Stimulated activated CD8-positive, alpha-beta memory T cell treated with anti-CD3 and anti-CD28 coated beads, Interleukin-4, amount 100 ng/mL, for 1 hour (primary cell): ENCODE measurements around the gene DCST1.

Experiments used
- DNase-seq, 2 donors: peaks; one replicate each; pipeline ENCODE4 v3.0.0-alpha.2; 2020; ENCODE audit warnings: low read depth in 2 of 2, low spot score in 1 of 2

DCST1 gene

GRCh38 chr1:155071701-155072100, 38.1 kb downstream of the DCST1 start:
- DNase-seq = no peak

DNA sequence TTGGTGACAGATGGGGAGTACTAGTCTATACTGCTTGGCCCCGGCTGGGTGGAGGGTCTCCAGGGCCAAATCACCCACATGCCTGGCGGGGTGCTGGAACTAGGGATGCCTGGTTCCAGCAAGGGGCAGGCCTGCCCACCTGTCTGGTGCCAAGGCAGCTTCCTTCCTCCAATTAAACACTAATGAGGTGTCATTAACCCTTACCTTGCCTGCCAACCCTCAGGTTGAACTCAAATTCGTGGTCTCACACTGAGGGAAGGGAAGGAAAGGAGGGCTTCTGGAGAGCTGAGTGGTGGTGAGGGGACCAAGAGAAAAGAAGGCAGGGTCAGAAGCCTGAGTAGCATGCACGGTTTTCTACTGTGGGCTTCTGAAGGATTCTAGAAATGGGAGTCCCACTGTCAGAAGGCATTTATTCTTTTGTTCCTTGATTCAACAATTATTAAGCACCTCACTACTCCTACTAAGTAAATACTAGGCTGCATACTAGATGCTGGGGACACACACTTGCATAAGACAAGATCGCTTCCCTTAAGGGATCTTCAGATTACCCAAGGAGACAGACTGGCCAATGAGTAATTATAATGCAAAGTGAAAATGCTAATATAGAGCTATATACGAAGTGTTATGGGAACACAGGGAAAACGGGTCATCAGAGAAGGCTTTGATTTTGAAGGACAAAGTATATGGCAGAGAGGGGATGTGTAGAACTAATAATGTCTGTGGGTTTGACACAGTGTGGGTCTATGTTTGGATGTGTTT, 39.1 kb downstream of the DCST1 start:
- DNase-seq = no peak

- DNase-seq = no peak
Observed at GRCh38 chr1:155073377-155074242, 40.0 kb downstream of the DCST1 start.

DNA sequence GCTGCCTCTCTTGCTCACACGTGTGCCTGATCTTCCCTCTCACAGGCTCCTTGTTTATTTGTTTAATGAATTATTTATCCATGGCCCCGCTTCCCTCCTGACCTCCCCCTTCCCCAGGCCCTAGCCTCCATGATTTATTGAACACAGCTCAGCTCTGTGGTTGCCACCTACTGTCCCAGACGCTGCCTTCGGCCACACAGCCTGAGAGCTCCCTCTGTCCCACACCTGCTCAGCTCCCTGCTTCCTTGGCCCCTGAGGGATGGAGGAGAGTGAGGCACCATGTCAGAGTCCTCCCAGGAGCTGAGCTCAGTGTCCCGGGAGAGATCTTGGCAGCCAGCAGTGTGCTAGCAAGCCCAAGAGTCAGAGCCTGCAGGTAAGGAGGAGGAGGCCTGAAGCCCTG, 41.9 kb downstream of the DCST1 start:
- DNase-seq = no peak

DNA sequence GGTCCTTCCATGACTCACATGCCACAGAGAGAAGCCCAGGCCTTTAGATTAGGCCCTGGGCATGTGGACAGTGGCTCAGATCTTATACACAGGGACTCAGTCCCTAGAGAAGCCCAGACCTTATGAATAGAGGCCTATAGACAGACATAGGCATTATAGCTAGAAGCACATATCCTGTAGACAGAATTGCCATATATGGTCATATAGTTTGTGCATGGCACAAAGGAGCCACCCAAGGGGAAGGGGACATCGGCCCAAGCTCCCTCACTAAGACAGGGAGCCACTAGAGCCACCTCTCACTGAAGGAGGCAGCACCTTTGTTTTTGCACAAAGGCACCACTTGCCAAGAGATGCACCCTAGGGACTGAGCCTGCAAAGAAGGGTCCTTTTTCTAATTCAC, 42.7 kb downstream of the DCST1 start:
- DNase-seq = no peak

DNA sequence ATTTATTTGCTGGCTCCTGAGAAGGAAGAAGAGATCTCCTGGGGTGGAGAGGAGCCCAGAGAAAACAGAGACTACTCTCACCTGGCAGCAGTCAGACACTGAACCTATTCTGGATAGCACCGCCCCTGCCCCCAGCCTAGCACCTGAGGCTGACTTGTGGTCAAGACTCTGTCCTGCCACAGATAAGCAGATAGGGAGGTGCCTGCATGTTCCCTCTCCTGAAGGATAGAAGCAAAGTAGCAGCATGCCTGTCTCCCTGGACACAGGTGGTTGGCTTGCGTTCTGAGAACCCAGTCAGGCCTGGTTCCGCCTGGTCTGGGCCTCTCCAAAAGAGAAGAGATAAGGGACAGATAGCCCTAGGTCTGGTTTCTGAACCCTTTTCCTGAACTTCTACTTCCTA, 43.7 kb downstream of the DCST1 start:
- DNase-seq = no peak

DNA sequence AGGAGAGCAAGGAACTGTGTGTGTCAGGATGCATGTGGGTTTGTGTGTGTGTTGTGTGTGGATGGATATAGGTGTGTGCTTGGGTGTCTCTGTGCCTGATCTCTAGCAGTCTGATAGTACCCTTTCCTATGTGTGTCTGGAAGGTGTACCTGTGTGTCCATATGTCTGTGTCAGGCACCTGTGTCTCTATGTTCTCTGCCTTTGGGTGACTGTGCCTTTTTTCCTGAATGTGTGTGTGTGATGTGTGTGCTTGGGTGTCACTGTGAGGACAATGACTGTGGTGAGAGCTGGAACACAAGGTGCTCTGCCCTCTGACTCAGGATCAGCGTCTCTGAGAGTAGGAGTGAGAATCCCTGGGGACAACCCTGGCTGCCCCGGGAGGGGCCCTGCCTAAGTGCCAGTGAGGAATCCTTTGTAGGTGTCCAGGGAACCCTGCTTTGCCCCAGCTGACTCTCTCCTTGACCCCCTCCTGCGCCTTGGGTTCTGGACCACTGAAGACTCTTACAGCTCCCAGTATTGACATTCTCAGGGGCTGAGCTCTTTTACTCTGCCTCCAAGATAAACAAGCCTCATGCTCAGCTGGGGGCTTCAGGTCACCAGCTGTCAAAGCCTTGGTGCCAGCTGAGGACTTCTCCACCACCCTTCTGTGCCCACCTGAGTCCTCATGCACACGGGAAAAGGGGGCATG, 44.3 kb downstream of the DCST1 start:
- no peak for DNase-seq

DNA sequence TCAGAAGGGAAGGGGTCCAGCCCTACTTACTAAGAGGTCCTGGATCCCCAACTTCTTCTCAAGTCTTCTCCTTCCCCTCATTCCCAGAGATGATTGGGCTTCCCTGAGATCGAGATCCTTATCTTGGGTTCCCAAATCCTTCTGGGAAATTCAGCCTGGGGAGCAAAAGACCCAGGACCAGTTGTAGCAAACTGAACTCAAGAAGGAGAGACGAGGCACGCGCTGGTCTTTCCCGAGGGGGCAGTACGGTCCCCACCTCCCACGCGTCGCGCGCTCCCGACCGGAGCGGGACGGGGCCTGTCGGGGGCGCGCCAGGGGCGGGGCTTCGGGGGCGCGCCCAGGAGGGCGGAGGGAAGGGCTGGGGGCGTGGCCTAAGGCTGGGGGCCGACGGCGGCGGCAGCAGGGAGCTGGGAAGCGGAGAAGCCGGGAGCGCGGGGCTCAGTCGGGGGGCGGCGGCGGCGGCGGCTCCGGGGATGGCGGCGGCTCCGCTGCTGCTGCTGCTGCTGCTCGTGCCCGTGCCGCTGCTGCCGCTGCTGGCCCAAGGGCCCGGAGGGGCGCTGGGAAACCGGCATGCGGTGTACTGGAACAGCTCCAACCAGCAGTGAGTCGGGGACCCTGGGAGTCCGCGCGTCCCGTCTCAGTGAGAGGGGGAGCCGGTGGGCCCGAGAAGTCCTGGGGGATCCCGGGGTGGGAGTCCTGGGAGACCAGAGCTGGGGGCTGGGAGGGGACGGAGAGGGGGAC, 45.0 kb downstream of the DCST1 start, which contains the start of gene EFNA3:
Gene EFNA3, plus strand, starts transcription at position 369 of the 741 bp plus-strand sequence. Its CDS starts 105 bp downstream, at position 474.
- peak in 1 of 2 donors; percentile 37 for DNase-seq

DNA sequence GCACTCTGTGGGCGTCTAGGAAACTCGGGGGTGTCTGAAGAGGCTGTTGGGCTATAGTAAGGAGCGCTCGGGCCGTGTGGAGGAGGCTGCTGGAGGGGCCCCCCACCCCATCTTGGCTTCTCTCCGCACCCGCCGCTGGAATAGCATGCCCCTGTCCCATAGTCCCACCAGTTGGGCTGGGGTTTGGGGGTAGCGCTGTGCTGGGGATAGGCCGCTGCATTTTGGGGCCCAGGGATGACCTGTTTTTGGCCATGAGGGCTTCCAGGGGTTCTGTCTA, 45.5 kb downstream of the DCST1 start:
- no peak for DNase-seq

GRCh38 chr1:155079487-155080311, 46.1 kb downstream of the DCST1 start:
- DNase-seq = no peak

- DNase-seq = no peak
Observed at GRCh38 chr1:155080312-155081228, 46.9 kb downstream of the DCST1 start.

DNA sequence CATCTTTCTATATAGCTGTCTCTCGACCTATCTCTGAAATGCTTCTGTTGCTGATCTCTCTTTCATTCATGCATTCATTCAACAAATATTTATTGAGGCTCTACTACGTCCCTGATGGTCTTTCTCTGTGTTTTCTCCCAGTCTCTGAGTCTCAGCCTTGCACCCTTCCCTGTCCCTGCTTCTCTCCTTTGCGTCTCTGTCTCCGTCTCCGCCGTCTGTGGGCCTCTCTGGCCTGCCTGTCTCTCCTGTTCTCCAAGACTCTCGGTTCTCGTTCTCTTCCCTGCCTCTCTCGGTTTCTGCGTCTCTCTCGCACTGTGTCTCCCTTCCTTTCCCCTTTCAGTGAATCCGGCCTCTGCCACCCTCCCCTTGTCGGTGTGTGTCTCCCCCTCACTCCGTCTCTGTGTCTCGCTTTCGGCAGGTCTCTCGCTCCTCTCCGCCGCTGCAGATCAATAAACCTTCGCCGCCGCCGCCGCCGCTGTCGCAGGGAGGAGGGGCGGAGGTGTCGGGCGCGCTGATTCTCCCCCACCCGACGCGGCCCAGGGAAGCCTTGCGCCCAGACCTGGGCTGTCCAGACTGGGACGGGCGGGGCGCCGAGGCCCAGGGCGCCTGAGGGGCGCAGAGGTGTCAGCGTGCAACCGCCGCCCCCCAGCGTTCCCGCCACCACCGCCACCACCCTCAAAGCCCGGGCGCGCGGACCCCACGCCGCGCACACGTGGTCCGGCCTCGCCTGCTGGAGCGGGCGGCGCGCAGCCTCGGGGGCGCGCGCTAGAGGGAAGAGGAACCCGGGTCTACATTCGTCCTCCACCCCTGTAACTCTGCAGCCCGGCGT, 48.1 kb downstream of the DCST1 start:
- DNase-seq = no peak

DNA sequence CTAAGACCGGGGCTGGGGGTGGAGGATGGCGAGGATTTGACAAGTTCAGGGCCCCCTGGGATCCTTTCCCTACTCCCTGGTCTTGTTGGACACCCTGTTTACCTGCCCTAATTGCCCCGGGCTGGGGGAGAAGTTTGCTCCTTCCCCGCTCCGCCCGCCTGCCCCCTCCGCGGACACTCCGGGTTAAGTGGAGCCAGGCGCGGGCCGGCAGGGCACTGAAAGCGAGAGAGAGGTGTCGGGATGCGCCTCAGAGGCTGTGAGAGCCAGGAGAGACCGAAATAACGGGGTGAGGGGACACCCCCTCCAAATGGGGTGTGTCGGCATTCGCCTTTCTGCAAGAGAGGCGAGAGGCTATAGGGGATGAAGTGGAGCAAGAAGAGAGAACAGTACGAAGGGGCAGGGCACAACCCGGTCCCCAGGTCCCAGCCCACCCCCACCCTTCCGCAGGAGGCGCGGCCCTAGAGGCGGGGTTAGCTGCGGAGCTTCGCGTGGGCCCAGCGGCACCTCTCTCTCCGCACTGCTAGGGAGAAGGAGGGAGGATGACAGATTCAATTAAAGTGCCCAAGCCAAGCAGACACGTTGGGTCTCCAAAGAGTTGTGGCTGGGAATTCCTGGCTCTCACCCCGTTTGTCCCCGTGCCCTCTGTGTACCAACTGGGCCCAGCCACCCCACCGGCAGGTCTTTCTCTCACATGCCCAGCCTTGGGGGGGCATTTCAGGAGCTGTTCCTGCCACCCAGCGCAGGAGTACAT, 48.9 kb downstream of the DCST1 start:
- no peak for DNase-seq

GRCh38 chr1:155083052-155083541, 49.5 kb downstream of the DCST1 start:
- no peak for DNase-seq

- DNase-seq = no peak
Observed at GRCh38 chr1:155083865-155084721, 50.5 kb downstream of the DCST1 start.

- peak; percentile 81 for DNase-seq
Observed at GRCh38 chr1:155084722-155085503, 51.3 kb downstream of the DCST1 start.
